HEK293T (cell line): ENCODE data around the gene CHRNG.

Experiments
- ARNT ChIP-seq: fragments of 450-650 bp; IDR thresholded peaks from 2 replicates; pipeline ENCODE4 v1.6.1; 2017; ENCODE audit warnings: mild to moderate bottlenecking
- BHLHE40 ChIP-seq: fragments of 450-650 bp; IDR thresholded peaks from 2 replicates; pipeline ENCODE4 v1.6.1; 2016; ENCODE audit warnings: mild to moderate bottlenecking, moderate library complexity, borderline replicate concordance
- FOXA1 ChIP-seq: fragments of 450-650 bp; IDR thresholded peaks from 2 replicates; pipeline ENCODE4 v1.6.1; 2016; ENCODE audit warnings: mild to moderate bottlenecking
- L3MBTL2 ChIP-seq: fragments of 450-650 bp; conservative IDR thresholded peaks from 2 replicates; pipeline ENCODE4 v1.6.1; 2016; ENCODE audit warnings: mild to moderate bottlenecking
- LEF1 ChIP-seq: fragments of 450-650 bp; IDR thresholded peaks from 2 replicates; pipeline ENCODE4 v1.6.1; 2017; ENCODE audit warnings: mild to moderate bottlenecking, borderline replicate concordance
- NFRKB ChIP-seq: fragments of 450-650 bp; IDR thresholded peaks from 2 replicates; pipeline ENCODE4 v1.6.1; 2016; ENCODE audit warnings: mild to moderate bottlenecking, moderate library complexity
- SP1 ChIP-seq: fragments of 450-650 bp; IDR thresholded peaks from 2 replicates; pipeline ENCODE4 v1.6.1; 2017
- SUZ12 ChIP-seq: fragments of 450-650 bp; IDR thresholded peaks from 2 replicates; pipeline ENCODE4 v1.6.1; 2016; ENCODE audit warnings: mild to moderate bottlenecking

DNA sequence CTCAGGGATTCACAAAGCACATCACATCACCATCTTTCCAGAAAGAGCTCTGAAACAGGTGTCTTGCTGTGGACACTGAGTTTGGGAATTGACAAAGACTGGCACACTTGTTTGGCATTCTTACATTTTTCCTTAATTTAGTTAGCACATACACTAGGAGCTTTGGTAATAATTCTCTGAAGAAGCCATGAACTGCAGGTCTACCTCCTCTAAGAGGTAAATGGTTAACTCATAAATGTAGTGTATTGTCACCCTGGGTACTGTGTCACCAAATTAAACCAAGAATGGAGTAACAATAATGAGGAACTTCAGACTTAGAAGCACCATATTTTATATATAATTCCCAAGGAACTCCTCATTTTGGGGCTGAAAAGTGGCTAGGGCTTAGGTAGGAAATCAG lies 33.5 kb downstream of the CHRNG start:
- TF ChIP-seq SUZ12 (no peak), SP1 (no peak), NFRKB (no peak), BHLHE40 (no peak), L3MBTL2 (no peak), LEF1 (no peak), ARNT (no peak), FOXA1 (no peak)
